ENCODE measurements around the gene OR4K1.
"Not testable (repeated sequence)": the region's sequence is repeated elsewhere in the genome, so short reads cannot be mapped to it uniquely, and the experiment has no call there.

The OR4K1 gene

DNA sequence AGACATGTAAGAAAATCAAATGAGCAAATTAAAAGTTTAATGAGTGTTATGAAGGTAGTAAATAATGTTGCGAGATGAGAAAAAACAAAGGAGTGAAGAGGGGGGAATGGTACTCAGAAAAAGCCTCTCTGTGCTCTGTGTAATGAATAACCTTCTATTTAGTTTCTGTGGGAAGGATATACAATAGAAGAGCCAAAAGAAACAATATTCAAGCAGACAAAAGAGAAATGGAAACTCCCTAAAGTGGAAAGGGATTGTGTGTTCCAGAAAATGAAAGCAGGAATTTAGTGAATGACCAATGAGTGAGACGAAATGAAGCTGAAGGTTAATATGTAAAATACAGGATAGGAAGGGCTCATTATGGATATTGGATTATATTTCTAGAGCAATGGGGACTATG, 18.5 kb downstream of the OR4K1 start:
- H3K79me1 ChIP-seq (ENCODE audit: low read length), result no peaks in the 10 kb centered on the region
- no peak overlapping the region for H2BK120ac ChIP-seq (ENCODE audit: insufficient read depth, low read length, poor library complexity)
- no peak overlapping the region for H3K9ac ChIP-seq (ENCODE audit: low read length)
- H3K18ac ChIP-seq (ENCODE audit: low read length), result no peak overlapping the region
- DNase-seq, result no peak
- H4K8ac ChIP-seq (ENCODE audit: low read depth, low read length), result no peak overlapping the region
- no peaks in the 10 kb centered on the region for H3K4me1 ChIP-seq (ENCODE audit: control insufficient read depth in 1 of 2, insufficient read depth in 2 of 2, low read length in 2 of 2)
- no peak overlapping the region for H3K23ac ChIP-seq (ENCODE audit: low read length)
- no peak overlapping the region for H2BK12ac ChIP-seq (ENCODE audit: low read length)
- no peak overlapping the region for H2AFZ ChIP-seq (ENCODE audit: insufficient read depth, low read length, poor library complexity)
- no peak overlapping the region for H3K4me3 ChIP-seq (ENCODE audit: low read depth, low read length)
- no peaks in the 10 kb centered on the region for H3K27me3 ChIP-seq (ENCODE audit: insufficient read depth, low read length)
- H4K12ac ChIP-seq (ENCODE audit: low read depth, low read length), result no peak overlapping the region
- H3K4me2 ChIP-seq (ENCODE audit: low read length), result no peak overlapping the region
- no peak overlapping the region for H4K91ac ChIP-seq (ENCODE audit: low read depth, low read length)
- H3K79me2 ChIP-seq (ENCODE audit: control insufficient read depth, insufficient read depth, low read length, poor library complexity), result no peaks in the 10 kb centered on the region
- no peak overlapping the region for H2AK5ac ChIP-seq (ENCODE audit: low read length)
- no peak overlapping the region for H2BK5ac ChIP-seq (ENCODE audit: low read depth, low read length, poor library complexity)
- no peaks in the 10 kb centered on the region for H3K36me3 ChIP-seq (ENCODE audit: control insufficient read depth in 1 of 2, insufficient read depth in 2 of 2, low read length in 2 of 2)
- H3K4ac ChIP-seq (ENCODE audit: low read depth, low read length), result no peak overlapping the region
- WGBS (ENCODE audit: extremely low coverage, insufficient coverage, insufficient read length), result 100% methylated on average over 1 of the region's 2 CpGs
- H3K14ac ChIP-seq (ENCODE audit: low read length), result no peak overlapping the region
- H3K9me3 ChIP-seq (ENCODE audit: insufficient read depth, low read depth, low read length), result no peaks in the 10 kb centered on the region
- no peak overlapping the region for H3K27ac ChIP-seq (ENCODE audit: low read depth, low read length)

DNA sequence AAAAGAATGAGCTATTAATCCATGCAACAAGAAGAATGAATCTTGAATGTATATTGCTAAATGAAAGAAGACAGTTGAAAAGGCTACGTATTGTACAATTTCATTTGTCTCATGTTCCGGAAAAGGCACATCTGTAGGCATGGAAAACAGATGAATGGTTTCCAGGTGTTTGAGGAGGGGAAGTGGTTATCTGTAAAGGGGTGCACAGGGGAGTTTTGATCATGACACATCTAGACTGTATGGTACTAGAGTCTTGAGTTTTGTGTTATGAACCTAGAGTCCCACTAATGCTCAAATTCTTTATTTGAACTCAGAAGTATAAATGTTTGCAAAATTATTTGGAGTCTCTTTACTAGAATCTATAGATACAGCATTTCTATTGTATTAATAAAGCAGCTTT, 39.0 kb downstream of the OR4K1 start:
- not testable (repeated sequence) for H4K91ac ChIP-seq (ENCODE audit: low read depth, low read length); H4K12ac ChIP-seq (ENCODE audit: low read depth, low read length); H3K4me2 ChIP-seq (ENCODE audit: low read length); H3K4ac ChIP-seq (ENCODE audit: low read depth, low read length); H2BK120ac ChIP-seq (ENCODE audit: insufficient read depth, low read length, poor library complexity); H3K23ac ChIP-seq (ENCODE audit: low read length); H3K36me3 ChIP-seq (ENCODE audit: control insufficient read depth in 1 of 2, insufficient read depth in 2 of 2, low read length in 2 of 2); H4K8ac ChIP-seq (ENCODE audit: low read depth, low read length); H3K9ac ChIP-seq (ENCODE audit: low read length); H3K79me1 ChIP-seq (ENCODE audit: low read length); H3K79me2 ChIP-seq (ENCODE audit: control insufficient read depth, insufficient read depth, low read length, poor library complexity); H3K14ac ChIP-seq (ENCODE audit: low read length); H2BK5ac ChIP-seq (ENCODE audit: low read depth, low read length, poor library complexity); H3K4me3 ChIP-seq (ENCODE audit: low read depth, low read length); DNase-seq; H3K18ac ChIP-seq (ENCODE audit: low read length); H2AK5ac ChIP-seq (ENCODE audit: low read length); H2AFZ ChIP-seq (ENCODE audit: insufficient read depth, low read length, poor library complexity); H3K27me3 ChIP-seq (ENCODE audit: insufficient read depth, low read length); H3K27ac ChIP-seq (ENCODE audit: low read depth, low read length); H3K9me3 ChIP-seq (ENCODE audit: insufficient read depth, low read depth, low read length); H2BK12ac ChIP-seq (ENCODE audit: low read length); H3K4me1 ChIP-seq (ENCODE audit: control insufficient read depth in 1 of 2, insufficient read depth in 2 of 2, low read length in 2 of 2)
- no CpG with 5 or more reads among the region's 2 CpGs for WGBS (ENCODE audit: extremely low coverage, insufficient coverage, insufficient read length)

DNA sequence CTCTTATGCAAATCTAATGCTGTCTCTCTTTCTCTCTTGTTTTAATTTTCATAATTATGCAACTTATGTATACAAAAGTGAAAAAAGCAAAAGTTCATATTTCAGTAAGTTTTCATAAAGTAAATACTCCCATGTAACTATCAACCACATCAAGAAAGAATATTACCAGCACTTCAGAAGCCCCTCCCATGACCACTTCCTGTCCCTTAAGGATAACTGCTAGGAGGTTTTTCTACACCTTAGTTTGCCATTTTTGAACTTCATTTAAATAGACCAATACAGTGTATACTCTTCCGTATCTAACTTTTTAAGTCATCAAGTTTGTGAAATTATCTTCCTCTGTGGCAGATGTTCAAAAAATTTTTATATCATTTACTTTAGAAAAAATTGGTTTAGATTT, 44.1 kb downstream of the OR4K1 start:
- Histone ChIP-seq H3K4me1 (ENCODE audit: control insufficient read depth in 1 of 2, insufficient read depth in 2 of 2, low read length in 2 of 2) (no peaks in the 10 kb centered on the region), H3K36me3 (ENCODE audit: control insufficient read depth in 1 of 2, insufficient read depth in 2 of 2, low read length in 2 of 2) (no peaks in the 10 kb centered on the region), H3K27ac (ENCODE audit: low read depth, low read length) (no peak overlapping the region), H4K91ac (ENCODE audit: low read depth, low read length) (no peak overlapping the region), H3K14ac (ENCODE audit: low read length) (no peak overlapping the region), H3K23ac (ENCODE audit: low read length) (no peak overlapping the region), H3K9ac (ENCODE audit: low read length) (no peak overlapping the region), H2AK5ac (ENCODE audit: low read length) (no peak overlapping the region), H2AFZ (ENCODE audit: insufficient read depth, low read length, poor library complexity) (no peak overlapping the region), H3K27me3 (ENCODE audit: insufficient read depth, low read length) (no peaks in the 10 kb centered on the region), H3K9me3 (ENCODE audit: insufficient read depth, low read depth, low read length) (peaks cover 1% of the 10 kb centered on the region), H3K4me2 (ENCODE audit: low read length) (no peak overlapping the region), H3K4me3 (ENCODE audit: low read depth, low read length) (no peak overlapping the region), H3K4ac (ENCODE audit: low read depth, low read length) (no peak overlapping the region), H3K79me1 (ENCODE audit: low read length) (no peaks in the 10 kb centered on the region), H4K12ac (ENCODE audit: low read depth, low read length) (no peak overlapping the region), H4K8ac (ENCODE audit: low read depth, low read length) (no peak overlapping the region), H2BK120ac (ENCODE audit: insufficient read depth, low read length, poor library complexity) (no peak overlapping the region), H2BK5ac (ENCODE audit: low read depth, low read length, poor library complexity) (no peak overlapping the region), H2BK12ac (ENCODE audit: low read length) (no peak overlapping the region), H3K18ac (ENCODE audit: low read length) (no peak overlapping the region), H3K79me2 (ENCODE audit: control insufficient read depth, insufficient read depth, low read length, poor library complexity) (no peaks in the 10 kb centered on the region)
- DNase-seq, result no peak
- WGBS (ENCODE audit: extremely low coverage, insufficient coverage, insufficient read length), result no CpG with 5 or more reads among the region's 1 CpG

DNA sequence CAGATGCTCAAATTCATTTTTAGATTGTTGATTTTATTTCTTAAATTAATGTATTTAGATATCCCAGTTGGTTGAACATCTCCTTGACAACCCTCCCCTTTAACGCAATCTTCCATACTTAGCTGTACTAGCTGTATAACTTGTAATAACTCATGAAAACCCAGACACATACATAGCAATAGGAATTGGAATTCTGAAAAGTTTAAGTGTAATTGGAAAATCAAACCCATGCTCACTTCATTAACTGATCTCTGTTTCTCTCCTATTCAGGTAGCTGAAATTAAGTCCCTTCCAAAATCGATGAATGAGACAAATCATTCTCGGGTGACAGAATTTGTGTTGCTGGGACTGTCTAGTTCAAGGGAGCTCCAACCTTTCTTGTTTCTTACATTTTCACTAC, 44.6 kb downstream of the OR4K1 start, which contains the start of gene OR4K15:
Gene OR4K15, plus strand, starts transcription at position 301 of the 400 bp plus-strand sequence. Its CDS starts 0 bp downstream, at position 301.
- no peak within 1 kb of the TSS for H2BK12ac ChIP-seq (ENCODE audit: low read length)
- no peak within 1 kb of the TSS for H3K4ac ChIP-seq (ENCODE audit: low read depth, low read length)
- H2AK5ac ChIP-seq (ENCODE audit: low read length), result no peak within 1 kb of the TSS
- no peak within 1 kb of the TSS for H3K23ac ChIP-seq (ENCODE audit: low read length)
- no peak within 1 kb of the TSS for H4K91ac ChIP-seq (ENCODE audit: low read depth, low read length)
- no peak within 1 kb of the TSS for H2AFZ ChIP-seq (ENCODE audit: insufficient read depth, low read length, poor library complexity)
- DNase-seq, result no peak
- WGBS (ENCODE audit: extremely low coverage, insufficient coverage, insufficient read length), result no CpG with 5 or more reads among the region's 3 CpGs
- H3K14ac ChIP-seq (ENCODE audit: low read length), result no peak within 1 kb of the TSS
- no peak within 1 kb of the TSS for H4K12ac ChIP-seq (ENCODE audit: low read depth, low read length)
- H3K79me1 ChIP-seq (ENCODE audit: low read length), result no peaks in the 10 kb centered on the region
- peaks cover 2% of the 10 kb centered on the region for H3K9me3 ChIP-seq (ENCODE audit: insufficient read depth, low read depth, low read length)
- H3K9ac ChIP-seq (ENCODE audit: low read length), result no peak within 1 kb of the TSS
- H3K4me3 ChIP-seq (ENCODE audit: low read depth, low read length), result no peak within 1 kb of the TSS
- H3K4me1 ChIP-seq (ENCODE audit: control insufficient read depth in 1 of 2, insufficient read depth in 2 of 2, low read length in 2 of 2), result no peaks in the 10 kb centered on the region
- no peaks in the 10 kb centered on the region for H3K27me3 ChIP-seq (ENCODE audit: insufficient read depth, low read length)
- H3K27ac ChIP-seq (ENCODE audit: low read depth, low read length), result no peak within 1 kb of the TSS
- H4K8ac ChIP-seq (ENCODE audit: low read depth, low read length), result no peak within 1 kb of the TSS
- H3K18ac ChIP-seq (ENCODE audit: low read length), result no peak within 1 kb of the TSS
- H2BK5ac ChIP-seq (ENCODE audit: low read depth, low read length, poor library complexity), result no peak within 1 kb of the TSS
- H3K4me2 ChIP-seq (ENCODE audit: low read length), result no peak within 1 kb of the TSS
- no peaks in the 10 kb centered on the region for H3K79me2 ChIP-seq (ENCODE audit: control insufficient read depth, insufficient read depth, low read length, poor library complexity)
- no peaks in the 10 kb centered on the region for H3K36me3 ChIP-seq (ENCODE audit: control insufficient read depth in 1 of 2, insufficient read depth in 2 of 2, low read length in 2 of 2)
- no peak within 1 kb of the TSS for H2BK120ac ChIP-seq (ENCODE audit: insufficient read depth, low read length, poor library complexity)
